Caki2 (cell line): ENCODE measurements around the gene KRT7. TPM values are rescaled to one million over a fixed set of nuclear protein-coding genes. Genes with fewer than 3 reads are reported as not detected.

ENCODE experiments used
- DNase-seq: peaks from one replicate; pipeline ENCODE4 v3.0.0-alpha.2; 2015; ENCODE audit warnings: low read depth
- in situ Hi-C: cut with HindIII; loops from 2 replicates; pipeline ENCODE4 v1.10.0; 2016; ENCODE audit warnings: low sequenced_read_pairs, low pct_unique_long_range_greater_than_20kb, mixed read lengths
- total RNA-seq: library from RNA; depleted of rRNA; stranded (reverse); fragments of >200 nt; shearing (Covaris generic); gene quantifications from 2 replicates; pipeline ENCODE4 v1.2.3, GENCODE V29; 2014; ENCODE audit warnings: low replicate concordance

KRT7 gene
- total RNA-seq, 1 experiment from 2014 or later = 122 TPM

- in situ Hi-C loops = no loop called here
- DNase-seq = peak; percentile 88
Observed at GRCh38 chr12:52221912-52222457, 11.1 kb upstream of the KRT7 start.

DNA sequence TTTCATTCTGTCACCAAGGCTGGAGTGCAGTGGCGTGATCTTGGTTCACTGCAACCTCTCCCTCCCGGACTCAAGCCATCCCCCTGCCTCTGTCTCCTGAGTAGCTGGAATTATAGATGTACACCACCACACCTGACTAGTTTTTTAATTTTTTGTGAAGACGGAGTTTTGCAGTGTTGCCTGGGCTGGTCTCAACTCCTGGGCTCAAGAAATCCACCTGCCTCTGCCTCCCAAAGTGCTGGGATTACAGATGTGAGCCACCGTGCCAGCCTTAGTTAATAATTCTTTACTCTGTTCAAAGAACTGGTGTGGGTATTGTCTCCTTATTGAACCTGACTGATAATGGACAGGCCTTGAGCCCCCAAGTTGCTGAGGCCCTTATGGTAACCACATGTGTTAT, 10.4 kb upstream of the KRT7 start:
- in situ Hi-C loops = no loop called here
- DNase-seq = no peak

- no peak for DNase-seq
Observed at GRCh38 chr12:52223406-52224039, 9.5 kb upstream of the KRT7 start.

GRCh38 chr12:52224151-52224550, 8.9 kb upstream of the KRT7 start:
- in situ Hi-C loops = no loop called here
- DNase-seq = no peak

More at GRCh38 chr12:52223406-52224039, 9.5 kb upstream of the KRT7 start:
- in situ Hi-C loops = no loop called here

DNA sequence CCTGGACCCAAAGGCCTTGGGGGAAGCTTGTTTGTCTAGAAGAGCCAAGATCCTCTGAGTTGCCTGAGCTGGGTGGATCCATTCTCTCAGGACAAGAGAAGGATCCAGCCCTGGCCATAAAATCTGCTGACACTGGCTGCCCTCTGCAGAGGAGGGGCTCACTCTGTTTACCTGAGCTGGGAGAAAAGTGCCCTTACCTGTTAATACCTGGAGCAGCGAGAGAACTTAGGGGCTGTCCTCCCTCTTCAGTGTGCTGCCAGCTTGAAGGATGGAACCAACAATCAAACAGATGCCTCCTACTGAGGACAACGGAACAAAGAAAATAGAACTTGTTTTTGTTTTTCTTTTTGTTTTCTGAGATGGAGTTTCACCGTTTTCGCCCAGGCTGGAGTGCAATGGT, 7.3 kb upstream of the KRT7 start:
- DNase-seq = no peak
- in situ Hi-C loops = no loop called here

GRCh38 chr12:52226446-52226845, 6.6 kb upstream of the KRT7 start:
- DNase-seq = no peak
- in situ Hi-C loops = no loop called here

DNA sequence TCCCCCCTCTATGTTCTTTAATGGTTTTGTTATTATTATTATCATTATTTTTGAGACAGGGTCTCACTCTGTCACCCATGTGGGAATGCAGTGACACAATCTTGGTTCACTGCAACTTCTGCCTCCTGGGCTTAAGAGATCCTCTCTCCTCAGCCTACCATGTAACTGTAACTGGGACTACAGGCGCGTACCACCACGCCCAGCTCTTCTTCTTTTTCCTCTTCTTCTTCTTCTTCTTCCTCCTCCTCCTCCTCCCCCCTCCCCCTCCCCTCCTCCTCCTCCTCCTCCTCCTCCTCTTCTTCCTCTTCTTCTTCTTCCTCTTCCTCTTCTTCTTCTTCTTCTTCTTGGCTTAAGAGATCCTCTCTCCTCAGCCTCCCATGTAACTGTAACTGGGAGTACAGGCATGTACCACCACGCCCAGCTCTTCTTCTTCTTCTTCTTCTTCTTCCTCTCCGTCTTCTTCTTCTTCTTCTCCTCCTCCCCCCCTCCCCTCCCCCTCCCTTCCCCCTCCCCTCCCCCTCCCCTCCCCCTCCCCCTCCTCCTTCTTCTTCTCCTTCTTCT, 5.4 kb upstream of the KRT7 start:
- DNase-seq = no peak
- in situ Hi-C loops = no loop called here

- DNase-seq = no peak
- in situ Hi-C loops = no loop called here
Observed at GRCh38 chr12:52228366-52228765, 4.7 kb upstream of the KRT7 start.

DNA sequence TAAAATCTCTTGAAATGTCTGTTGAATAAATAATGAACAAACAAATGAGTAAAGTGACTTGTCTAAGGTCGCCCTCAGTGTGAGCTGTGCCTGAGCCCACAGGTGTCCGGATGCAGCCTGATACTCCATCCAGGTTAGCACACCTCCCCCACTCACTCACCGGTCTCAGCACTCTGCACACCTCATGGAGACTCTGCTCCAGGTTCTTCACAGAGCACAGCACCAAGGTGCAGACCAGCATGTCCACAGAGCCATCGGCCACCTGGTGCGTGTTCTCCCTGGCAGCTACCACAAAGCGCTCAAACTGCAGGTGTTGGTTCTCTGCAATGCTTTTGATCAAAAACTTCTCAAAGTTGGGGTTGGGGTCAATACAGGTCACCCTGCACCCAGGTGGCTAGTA, 4.1 kb upstream of the KRT7 start:
- in situ Hi-C loops = no loop called here
- DNase-seq = no peak

DNA sequence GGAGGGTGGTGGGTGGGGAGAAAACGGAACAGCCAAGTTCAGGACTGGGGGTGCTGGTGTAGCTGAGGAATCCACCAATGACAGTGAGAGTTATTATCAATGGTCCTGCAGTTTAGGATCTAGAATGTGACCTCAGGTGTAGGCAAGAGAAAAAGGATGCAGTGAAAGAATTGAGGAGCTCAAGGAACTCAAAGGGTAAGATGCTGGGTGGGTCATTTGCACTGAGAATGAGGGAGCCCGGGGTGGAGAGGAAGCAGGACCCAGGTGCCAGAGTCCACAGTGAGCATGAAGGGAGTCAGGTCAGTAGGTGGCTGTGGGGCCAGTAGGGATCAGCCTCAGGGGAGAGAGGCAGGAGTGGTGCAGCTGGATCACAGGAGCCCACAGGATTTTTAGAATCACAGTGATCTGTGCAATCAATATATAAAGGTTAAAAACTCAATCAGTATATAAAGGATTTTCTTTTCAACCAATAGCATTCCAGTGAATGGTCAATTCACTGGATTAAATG, 3.2 kb upstream of the KRT7 start:
- in situ Hi-C loops = no loop called here
- DNase-seq = no peak

- in situ Hi-C loops = no loop called here
- peak; percentile 64 for DNase-seq
Observed at GRCh38 chr12:52230364-52231281, 2.4 kb upstream of the KRT7 start.

DNA sequence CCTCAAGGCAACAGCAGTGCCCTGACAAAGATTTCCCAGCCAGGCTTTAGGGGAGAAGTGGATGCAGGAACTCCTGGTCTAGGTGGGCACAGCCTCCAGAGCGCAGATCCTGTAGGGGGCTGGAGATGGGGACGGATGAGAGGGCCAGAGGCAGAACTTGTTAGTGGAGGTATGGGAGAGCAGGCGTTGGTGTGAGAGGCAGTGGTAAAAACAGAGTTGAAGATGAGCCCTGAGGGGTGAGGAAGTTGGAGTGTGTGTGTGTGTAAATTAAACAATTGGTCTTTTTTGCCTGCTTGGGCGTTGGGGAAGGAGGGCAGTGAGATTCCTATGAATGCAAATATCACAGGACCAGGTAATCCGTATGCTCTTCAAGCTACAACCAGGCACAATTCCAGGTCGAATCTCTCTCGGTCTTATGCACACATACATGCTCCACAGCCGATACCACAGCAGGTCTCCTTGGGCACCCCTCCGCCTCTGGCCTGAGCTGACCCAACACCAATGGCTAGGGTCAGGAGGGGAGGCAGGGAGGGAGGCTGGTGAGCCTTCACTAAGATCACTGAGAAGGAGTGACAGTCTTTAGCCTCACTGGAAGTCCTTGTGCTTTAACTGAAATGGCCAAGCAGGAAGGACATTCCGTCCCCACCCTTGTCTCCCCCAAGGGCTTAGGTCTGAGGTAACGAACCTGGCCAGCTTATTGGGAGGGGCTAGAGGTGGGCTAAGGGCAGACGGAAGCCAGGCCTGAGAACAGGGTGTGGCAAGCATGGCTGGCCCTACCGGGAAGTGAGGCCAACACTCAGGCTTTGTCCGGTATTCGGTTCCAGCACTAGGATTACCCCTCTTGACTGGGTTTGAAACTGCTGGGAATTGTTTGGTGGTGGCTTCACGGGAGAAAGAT, 1.5 kb upstream of the KRT7 start:
- DNase-seq = no peak
- in situ Hi-C loops = no loop called here

- no peak for DNase-seq
- in situ Hi-C loops = no loop called here
Observed at GRCh38 chr12:52232203-52232673, 805 bp upstream of the KRT7 start.

- DNase-seq = no peak
- in situ Hi-C loops = no loop called here
Observed at GRCh38 chr12:52233462-52234207, 592 bp downstream of the KRT7 start.

DNA sequence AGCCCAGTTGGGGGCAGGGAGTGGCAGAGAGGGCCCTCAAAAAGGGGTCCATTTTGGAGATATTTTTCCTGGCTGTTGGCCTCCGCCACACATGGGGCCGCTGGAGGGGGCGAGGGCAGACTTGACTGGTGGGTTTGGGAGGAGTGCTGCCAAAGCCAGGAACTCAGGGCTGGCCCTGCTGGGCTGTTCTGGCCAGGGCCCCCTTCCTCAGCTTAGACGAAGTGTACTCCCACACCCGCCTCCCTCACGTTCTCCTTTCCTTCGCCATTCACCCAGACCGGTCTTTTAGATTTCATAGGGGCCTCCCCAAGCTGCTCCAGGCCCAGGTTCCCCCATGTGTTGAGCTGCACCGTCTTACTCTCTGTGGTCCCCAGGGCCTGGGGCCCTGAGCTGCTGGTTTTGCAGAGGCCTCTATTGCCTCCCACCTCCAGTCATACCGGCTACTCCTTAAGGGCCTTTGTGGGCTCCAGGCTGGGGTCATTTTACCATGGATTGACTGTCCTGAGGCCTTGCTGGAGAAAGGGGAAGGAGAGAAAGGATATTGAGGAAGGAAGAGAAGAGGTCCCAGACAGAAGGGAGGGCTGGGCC, 1.3 kb downstream of the KRT7 start:
- in situ Hi-C loops = no loop called here
- DNase-seq = no peak

DNA sequence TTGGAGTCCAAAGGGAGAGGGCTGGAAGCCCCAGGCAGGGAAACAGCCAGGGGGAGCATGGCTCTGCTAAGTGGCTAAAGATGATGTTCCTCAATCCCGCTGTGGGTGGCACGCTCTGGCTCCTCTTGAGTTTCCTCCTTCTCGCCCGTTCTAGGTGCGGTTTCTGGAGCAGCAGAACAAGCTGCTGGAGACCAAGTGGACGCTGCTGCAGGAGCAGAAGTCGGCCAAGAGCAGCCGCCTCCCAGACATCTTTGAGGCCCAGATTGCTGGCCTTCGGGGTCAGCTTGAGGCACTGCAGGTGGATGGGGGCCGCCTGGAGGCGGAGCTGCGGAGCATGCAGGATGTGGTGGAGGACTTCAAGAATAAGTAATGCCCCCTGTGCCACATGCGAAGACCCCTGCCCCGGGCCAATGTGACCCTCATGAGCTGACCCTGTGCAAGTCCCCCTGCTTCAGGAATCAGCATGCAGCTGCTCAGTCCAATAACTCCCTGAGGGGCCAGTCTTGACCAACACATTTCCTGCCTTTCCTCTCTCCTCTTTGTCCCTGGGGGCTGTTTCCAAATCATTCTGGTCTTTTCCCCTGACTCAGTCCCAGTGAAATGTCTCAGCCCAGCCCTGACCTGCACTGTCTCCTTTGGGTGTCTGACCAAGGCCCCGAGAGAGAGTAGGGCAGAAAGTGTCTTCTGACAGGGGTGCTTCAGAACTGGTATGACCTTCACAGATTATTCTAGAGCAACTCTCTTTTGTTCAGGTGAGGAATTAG, 2.1 kb downstream of the KRT7 start:
- DNase-seq = no peak
- in situ Hi-C loops = no loop called here
